Measurements from ENCODE around the gene SLC16A5. TPM values are rescaled to one million over a fixed set of nuclear protein-coding genes. Genes with fewer than 3 reads are reported as not detected.

SLC16A5 gene
- total RNA-seq: 10 to 100 TPM in 1 of 2 experiments, 1 to 10 TPM in 1; 9.2 to 11.0 TPM
- 8.5 TPM for polyA plus RNA-seq (2013, experiment 1 of 2)
- polyA plus RNA-seq (2013, experiment 2 of 2): 9.3 TPM
- total RNA-seq: 0.61 to 36.9 (median 6.0) reads per million in 172 experiments

- Histone ChIP-seq H3K4me3 (ENCODE audit: low read length) (peak within 1 kb of the TSS; percentile 74), H3K36me3 (ENCODE audit: insufficient read depth, low read length) (no peaks in the 10 kb centered on the region), H3K9me3 (ENCODE audit: control insufficient read depth in 1 of 2, insufficient read depth in 1 of 2, low read length in 2 of 2) (no peaks in the 10 kb centered on the region), H3K27ac (ENCODE audit: low read depth in 1 of 2, low read length in 2 of 2) (peak within 1 kb of the TSS; percentile 41 to 53), H3K27me3 (ENCODE audit: control insufficient read depth in 1 of 2, insufficient read depth in 2 of 2, low read length in 2 of 2) (no peaks in the 10 kb centered on the region), H3K4me1 (ENCODE audit: insufficient read depth, low read length) (peaks cover 47% of the 10 kb centered on the region)
- intact Hi-C loops (cut with DNase I, micrococcal nuclease): no loop called here
- ATAC-seq (ENCODE audit: poor library complexity): peak; percentile 72
- POLR2A ChIA-PET: interaction anchor here (0.7 to 3.1 kb wide), 19 partner anchors 10 to 201 kb away, joined by 3 to 18 read pairs (median 4); partner anchors contain the start of genes ARMC7, CDR2L, JPT1 and KCTD2
- H3K36me3 Mint-ChIP-seq (ENCODE audit: low read depth): no peaks in the 10 kb centered on the region
- CTCF ChIA-PET: interaction anchor here (0.7 kb wide), 1 partner anchor 130 kb away, joined by 3 read pairs; no protein-coding TSS in a partner anchor
- H3K4me3 Mint-ChIP-seq: peak within 1 kb of the TSS; percentile 91
- no peaks in the 10 kb centered on the region for H3K9me3 Mint-ChIP-seq
- peak in 11 of 14 experiments; percentile 28 to 72 (median 53) for DNase-seq
- H3K27me3 Mint-ChIP-seq: no peaks in the 10 kb centered on the region
- peak within 1 kb of the TSS; percentile 87 for H3K27ac Mint-ChIP-seq
- TF ChIP-seq CTCF (IDR thresholded peaks at IDR 0.05): no peak
- H3K4me1 Mint-ChIP-seq (ENCODE audit: low read depth): peaks cover 63% of the 10 kb centered on the region
Measured at GRCh38 chr17:75087558-75088453, at the start of gene SLC16A5. Gene SLC16A5, plus strand, starts transcription at chr17:75087954. Its CDS starts 5,683 bp downstream, at chr17:75093637.

GRCh38 chr17:75039238-75039637 is 48.5 kb upstream of the SLC16A5 start:
- H3K27ac Mint-ChIP-seq: peak overlapping the region; percentile 73
- H3K4me3 ChIP-seq (ENCODE audit: low read length): no peak overlapping the region
- CTCF ChIA-PET: interaction anchor here (1.6 kb wide), 1 partner anchor 8 kb away, joined by 5 read pairs; the partner anchor contains the start of genes ATP5PD and KCTD2

More at GRCh38 chr17:75039238-75039637, 48.5 kb upstream of the SLC16A5 start:
- intact Hi-C loops (cut with DNase I, micrococcal nuclease): loop anchor here in 1 of 2 experiments (5.0 kb wide), 1 partner anchor 38 kb away; no protein-coding TSS in a partner anchor
- Histone ChIP-seq H3K27ac (ENCODE audit: low read depth in 1 of 2, low read length in 2 of 2) (no peak overlapping the region), H3K36me3 (ENCODE audit: insufficient read depth, low read length) (peaks cover 41% of the 10 kb centered on the region), H3K9me3 (ENCODE audit: control insufficient read depth in 1 of 2, insufficient read depth in 1 of 2, low read length in 2 of 2) (no peaks in the 10 kb centered on the region), H3K27me3 (ENCODE audit: control insufficient read depth in 1 of 2, insufficient read depth in 2 of 2, low read length in 2 of 2) (no peaks in the 10 kb centered on the region), H3K4me1 (ENCODE audit: insufficient read depth, low read length) (peaks cover 33% of the 10 kb centered on the region)
- POLR2A ChIA-PET: interaction anchor here (1.0 kb wide), 1 partner anchor 14 kb away, joined by 3 read pairs; no protein-coding TSS in a partner anchor
- peaks cover 14% of the 10 kb centered on the region for H3K27me3 Mint-ChIP-seq
- no peak for ATAC-seq (ENCODE audit: poor library complexity)
- no peak overlapping the region for H3K4me3 Mint-ChIP-seq
- H3K9me3 Mint-ChIP-seq: no peaks in the 10 kb centered on the region
- DNase-seq: no peak
- H3K4me1 Mint-ChIP-seq (ENCODE audit: low read depth): peaks cover 36% of the 10 kb centered on the region
- no peak for TF ChIP-seq CTCF (IDR thresholded peaks at IDR 0.05)
- H3K36me3 Mint-ChIP-seq (ENCODE audit: low read depth): peaks cover 66% of the 10 kb centered on the region

Data from CD4-positive, alpha-beta T cell (primary cell).